Right lobe of liver (tissue), 6 donors: ENCODE measurements around the gene DPH3. TPM values are rescaled to one million over a fixed set of nuclear protein-coding genes. Genes with fewer than 3 reads are reported as not detected.

Experiments
- ATAC-seq, 4 donors: fragments of 200-7000 bp; cut with Tn5 transposase; one replicate each; pipeline ENCODE4 v1.9.1; 2020; ENCODE audit warnings: mild to moderate bottlenecking in 4 of 4, moderate library complexity in 4 of 4
- DNase-seq, 3 donors: peaks; one replicate each; pipeline ENCODE4 v3.0.0-alpha.2; 2020
- H3K27ac ChIP-seq, 3 donors: fragments of 200-600 bp; one replicate each; pipeline ENCODE4 v1.8.0; 2022
- H3K27me3 ChIP-seq, 2 donors: fragments of 200-600 bp; one replicate each; pipeline ENCODE4 v1.8.0; 2022
- H3K36me3 ChIP-seq, 4 donors: fragments of 200-600 bp; sonication (generic) in 1 of 4; one replicate each; pipeline versions ENCODE4 v1.5.1 to v1.8.0; 2017 to 2022; ENCODE audit warnings: control low read depth in 1 of 4
- H3K4me1 ChIP-seq, 4 donors: fragments of 200-600 bp; sonication (generic) in 1 of 4; one replicate each; pipeline versions ENCODE4 v1.5.1 to v1.8.0; 2017 to 2022; ENCODE audit warnings: control low read depth in 1 of 4
- H3K4me3 ChIP-seq, 3 donors: fragments of 200-600 bp; one replicate each; pipeline ENCODE4 v1.8.0; 2022
- H3K9me3 ChIP-seq, 4 donors: fragments of 200-600 bp; sonication (generic) in 1 of 4; one replicate each; pipeline versions ENCODE4 v1.5.1 to v1.8.0; 2017 to 2022; ENCODE audit warnings: control low read depth in 1 of 4
- POLR2A ChIP-seq: fragments of 450-650 bp; IDR thresholded peaks from one replicate; pipeline ENCODE4 v1.6.1; 2017; ENCODE audit warnings: antibody characterized with exemption, mild to moderate bottlenecking
- WGBS: methylation state at CpG from one replicate; pipeline ENCODE4 v1.1.6; 2018; ENCODE audit warnings: low coverage, low lambda C conversion rate; ENCODE audit not compliant: insufficient coverage; ENCODE audit errors: missing lambda C conversion rate; 5-methylcytosine and 5-hydroxymethylcytosine counted together
- intact Hi-C, 2 donors: fragments of 100-400 bp; cut with DNase I; formaldehyde crosslinking; loops; one replicate each; pipeline versions ENCODE4 v1.11.2 to v1.14.1; 2022
- total RNA-seq, 6 experiments: library from RNA; depleted of rRNA in 2 of 6; stranded (reverse); fragments of >200 nt in 2 of 6; fragmentation: NEBNext Ultra II Directional in 3 of 6; extraction: Animal tissue kit (Norgen Biotek cat#: 25700) in 3 of 6; gene quantifications; one replicate each; pipeline versions ENCODE4 v1.1.0 to v1.2.4, GENCODE V29; 2016 to 2023
- TF ChIP-seq, protein P1 (sequence below), 4 donors: fragments of 200-600 bp in 3 of 4; fragments of 450-650 bp in 1 of 4; IDR thresholded peaks; one replicate each; pipeline versions ENCODE4 v1.5.1 to v1.8.0; 2016 to 2022; ENCODE audit warnings: antibody characterized with exemption in 4 of 4, mild to moderate bottlenecking in 2 of 4
- donor health status: DM: no; HTN: yes; CAD: no.
- donor health status: DM: no; HTN: no; CAD: no.
- donor health status: DM: no; HTN: no; CAD: no.
- donor health status: DM: no; HTN: yes; CAD: no.
- donor health status: DM: no; HTN: yes; CAD: no.

Gene DPH3
- total RNA-seq, 6 experiments from 2014 or later: 9.7 to 15.0 (median 12.9) TPM

DNA sequence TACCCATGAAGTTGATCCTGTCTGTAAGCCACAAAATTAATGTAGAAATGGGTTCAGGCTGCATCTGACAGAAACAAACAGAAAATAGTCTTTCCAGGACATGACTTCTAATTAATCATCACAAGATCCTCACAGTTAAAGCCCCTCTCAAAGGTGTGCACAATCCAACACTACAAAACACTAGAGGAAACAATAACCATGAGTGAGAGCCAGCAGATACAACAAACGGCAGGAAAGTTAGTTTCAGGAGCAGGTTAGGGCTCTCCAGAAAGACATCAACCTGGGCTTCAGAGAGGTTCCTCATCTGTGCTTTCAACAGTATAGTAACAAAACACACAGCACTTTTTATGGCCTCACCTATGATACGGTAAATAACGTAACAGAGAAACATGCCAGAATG lies 42.8 kb downstream of the DPH3 start:
- Histone ChIP-seq H3K27ac (no peak overlapping the region), H3K36me3 (peaks cover 0 to 2% (median 0%) of the 10 kb centered on the region in 4 donors), H3K4me1 (no peaks in the 10 kb centered on the region), H3K27me3 (no peaks in the 10 kb centered on the region), H3K4me3 (no peak overlapping the region), H3K9me3 (no peaks in the 10 kb centered on the region)
- DNase-seq (no peak), ATAC-seq (no peak)
- intact Hi-C loops: no loop called here
- TF ChIP-seq POLR2A: no peak
- TF ChIP-seq, protein P1, sequence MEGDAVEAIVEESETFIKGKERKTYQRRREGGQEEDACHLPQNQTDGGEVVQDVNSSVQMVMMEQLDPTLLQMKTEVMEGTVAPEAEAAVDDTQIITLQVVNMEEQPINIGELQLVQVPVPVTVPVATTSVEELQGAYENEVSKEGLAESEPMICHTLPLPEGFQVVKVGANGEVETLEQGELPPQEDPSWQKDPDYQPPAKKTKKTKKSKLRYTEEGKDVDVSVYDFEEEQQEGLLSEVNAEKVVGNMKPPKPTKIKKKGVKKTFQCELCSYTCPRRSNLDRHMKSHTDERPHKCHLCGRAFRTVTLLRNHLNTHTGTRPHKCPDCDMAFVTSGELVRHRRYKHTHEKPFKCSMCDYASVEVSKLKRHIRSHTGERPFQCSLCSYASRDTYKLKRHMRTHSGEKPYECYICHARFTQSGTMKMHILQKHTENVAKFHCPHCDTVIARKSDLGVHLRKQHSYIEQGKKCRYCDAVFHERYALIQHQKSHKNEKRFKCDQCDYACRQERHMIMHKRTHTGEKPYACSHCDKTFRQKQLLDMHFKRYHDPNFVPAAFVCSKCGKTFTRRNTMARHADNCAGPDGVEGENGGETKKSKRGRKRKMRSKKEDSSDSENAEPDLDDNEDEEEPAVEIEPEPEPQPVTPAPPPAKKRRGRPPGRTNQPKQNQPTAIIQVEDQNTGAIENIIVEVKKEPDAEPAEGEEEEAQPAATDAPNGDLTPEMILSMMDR (IDR thresholded peaks at IDR 0.05): no peak
- 94% methylated on average over 2 of the region's 3 CpGs for WGBS

- DNase-seq (no peak), ATAC-seq (no peak)
- intact Hi-C loops: no loop called here
- H3K4me1 ChIP-seq: no peaks in the 10 kb centered on the region
- no peak overlapping the region for H3K4me3 ChIP-seq
- H3K27me3 ChIP-seq: no peaks in the 10 kb centered on the region
- TF ChIP-seq, protein P1 (IDR thresholded peaks at IDR 0.05): no peak
- TF ChIP-seq POLR2A: no peak
- no peaks in the 10 kb centered on the region for H3K9me3 ChIP-seq
- peaks cover 0 to 2% (median 0%) of the 10 kb centered on the region in 4 donors for H3K36me3 ChIP-seq
- WGBS: 100% methylated on average over 1 of the region's 3 CpGs
- no peak overlapping the region for H3K27ac ChIP-seq
These were observed 45.0 kb downstream of the DPH3 start for GRCh38 chr3:16219777-16220176.

DNA sequence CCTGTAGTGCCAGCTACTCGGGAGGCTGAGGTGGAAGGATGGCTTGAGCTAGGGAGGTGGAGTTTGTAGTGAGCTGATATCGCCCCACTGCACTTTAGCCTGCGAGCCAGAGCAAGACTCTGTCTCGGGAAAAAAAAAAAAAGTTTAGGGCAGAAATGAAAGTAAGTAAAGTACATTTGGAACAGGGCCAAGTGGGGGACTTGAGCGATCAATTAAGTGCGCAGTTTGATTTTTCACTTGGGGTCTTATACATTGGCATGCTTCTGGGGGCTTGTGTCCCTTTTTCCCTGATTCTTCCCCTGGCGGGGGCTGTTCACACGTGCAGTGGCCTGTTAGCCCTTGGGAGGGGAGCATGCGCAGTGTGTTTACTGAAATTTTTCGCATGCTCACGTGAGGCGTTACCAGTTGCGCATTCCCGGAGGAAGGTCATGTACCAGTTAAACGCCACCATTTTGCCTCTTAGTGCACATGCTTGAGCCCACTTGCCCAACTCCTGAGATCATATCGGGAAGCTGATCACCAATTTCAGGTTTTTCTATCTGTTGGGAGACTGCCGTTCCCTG lies 48.3 kb downstream of the DPH3 start:
- H3K9me3 ChIP-seq: no peaks in the 10 kb centered on the region
- no peaks in the 10 kb centered on the region for H3K36me3 ChIP-seq
- TF ChIP-seq, protein P1 (IDR thresholded peaks at IDR 0.05): no peak
- no peak for TF ChIP-seq POLR2A
- H3K4me3 ChIP-seq: no peak overlapping the region
- ATAC-seq (no peak), DNase-seq (no peak)
- H3K27ac ChIP-seq: no peak overlapping the region
- H3K27me3 ChIP-seq: no peaks in the 10 kb centered on the region
- 93% methylated on average over 15 of the region's 17 CpGs for WGBS
- intact Hi-C loops: no loop called here
- no peaks in the 10 kb centered on the region for H3K4me1 ChIP-seq

- ATAC-seq (no peak), DNase-seq (no peak)
- TF ChIP-seq, protein P1 (IDR thresholded peaks at IDR 0.05): no peak
- no peak for TF ChIP-seq POLR2A
- H3K4me3 ChIP-seq: no peak overlapping the region
- H3K27ac ChIP-seq: no peak overlapping the region
- no peaks in the 10 kb centered on the region for H3K4me1 ChIP-seq
- intact Hi-C loops: no loop called here
- no peaks in the 10 kb centered on the region for H3K36me3 ChIP-seq
- no peaks in the 10 kb centered on the region for H3K9me3 ChIP-seq
- H3K27me3 ChIP-seq: no peaks in the 10 kb centered on the region
- 75% methylated on average over 4 of the region's 4 CpGs for WGBS
These were observed 50.4 kb downstream of the DPH3 start for GRCh38 chr3:16214366-16214765.
